T-helper 2 cell (primary cell): Measurements from ENCODE around the gene CTSF.
"Not testable (repeated sequence)": the region's sequence is repeated elsewhere in the genome, so short reads cannot be mapped to it uniquely, and the experiment has no call there.

Experiments used
- DNase-seq, 5 experiments: peaks; one replicate each; pipeline versions ENCODE4 v3.0.0 to v3.0.0-alpha.2; 2012 to 2022
- total RNA-seq, 2 donors: gene quantifications; one replicate each; lab custom pipeline; 2026; lab: John Stamatoyannopoulos, UW

Gene CTSF
- 6.2 to 14.6 reads per million in 2 donors for total RNA-seq

DNA sequence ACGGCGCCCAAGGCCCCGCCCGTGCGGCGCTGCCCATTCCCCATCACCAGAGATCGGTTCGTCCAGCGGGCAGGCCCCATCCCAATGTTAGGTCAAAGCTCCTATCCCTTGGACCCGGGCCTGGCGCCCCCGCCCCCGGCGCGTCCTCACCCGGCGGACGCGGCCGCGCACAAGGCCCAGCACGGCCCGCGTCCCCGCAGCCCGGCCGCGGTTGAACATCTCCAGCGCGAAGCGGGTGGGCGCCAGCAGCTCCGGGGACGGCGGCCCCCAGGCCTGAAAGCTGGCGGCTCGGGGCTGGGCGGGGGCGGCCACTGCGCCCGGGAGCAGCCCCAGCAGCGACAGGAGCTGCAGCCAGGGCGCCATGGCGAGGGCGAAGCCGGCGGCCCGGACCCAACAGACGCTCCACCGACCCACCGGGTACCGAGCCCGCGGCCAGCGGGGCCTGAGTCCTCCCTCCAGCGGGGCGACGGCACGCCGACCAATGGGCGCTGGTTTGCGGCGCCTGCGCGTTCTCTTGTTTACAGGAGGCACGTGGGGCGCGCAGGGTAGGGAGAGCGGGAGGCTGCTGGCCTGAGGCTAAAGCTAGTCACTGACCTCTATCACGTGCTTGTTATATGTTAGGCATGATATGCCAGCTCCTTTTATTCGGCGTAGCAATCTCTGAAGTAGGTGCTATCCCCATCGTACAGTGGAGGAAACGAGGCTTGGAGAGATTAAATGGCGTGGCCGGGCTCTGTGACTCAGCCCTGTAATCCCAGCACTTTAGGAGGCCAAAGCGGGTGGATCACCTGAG is at the start of gene CTSF:
TSS of gene CTSF (minus strand) at position 483 of the 793 bp plus-strand sequence. CDS start at position 363, 120 bp downstream.
- DNase-seq, result peak; percentile 47 to 64 (median 53)

DNA sequence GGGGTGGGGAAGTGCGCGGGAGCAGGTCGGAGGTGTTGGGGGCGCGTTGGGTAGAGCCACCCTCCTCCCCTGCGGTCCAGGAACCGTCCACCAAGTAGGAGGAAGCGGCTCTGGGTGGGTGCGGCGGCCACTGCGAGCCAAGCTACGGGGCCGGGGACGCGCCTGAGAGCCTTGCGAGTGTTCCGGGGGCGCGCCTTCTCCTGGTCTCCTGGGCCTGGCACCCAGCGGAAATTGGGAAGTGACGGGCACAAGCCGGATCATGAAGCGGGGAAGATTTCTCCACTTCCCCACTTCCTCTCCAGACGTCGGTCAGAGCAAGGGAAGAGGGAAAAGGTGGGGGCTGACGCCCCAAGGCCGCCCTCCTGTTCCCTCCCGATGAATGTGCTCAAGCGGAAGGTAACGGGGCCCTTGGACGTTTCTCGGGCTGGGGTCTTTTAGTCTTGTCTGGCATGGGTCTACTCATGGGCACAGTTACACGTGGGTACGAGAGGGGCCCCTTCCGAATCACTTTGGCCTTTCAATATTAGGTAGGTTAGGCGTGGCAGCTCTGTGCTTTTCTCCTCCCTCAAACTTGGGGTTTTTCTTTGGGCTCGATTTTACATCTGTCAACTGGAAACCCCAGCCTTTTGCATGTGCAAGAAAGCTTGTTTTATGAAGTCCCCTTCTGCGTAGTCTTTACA is 48.9 kb upstream of the CTSF start:
- peak in 1 of 5 experiments; percentile 25 for DNase-seq

DNA sequence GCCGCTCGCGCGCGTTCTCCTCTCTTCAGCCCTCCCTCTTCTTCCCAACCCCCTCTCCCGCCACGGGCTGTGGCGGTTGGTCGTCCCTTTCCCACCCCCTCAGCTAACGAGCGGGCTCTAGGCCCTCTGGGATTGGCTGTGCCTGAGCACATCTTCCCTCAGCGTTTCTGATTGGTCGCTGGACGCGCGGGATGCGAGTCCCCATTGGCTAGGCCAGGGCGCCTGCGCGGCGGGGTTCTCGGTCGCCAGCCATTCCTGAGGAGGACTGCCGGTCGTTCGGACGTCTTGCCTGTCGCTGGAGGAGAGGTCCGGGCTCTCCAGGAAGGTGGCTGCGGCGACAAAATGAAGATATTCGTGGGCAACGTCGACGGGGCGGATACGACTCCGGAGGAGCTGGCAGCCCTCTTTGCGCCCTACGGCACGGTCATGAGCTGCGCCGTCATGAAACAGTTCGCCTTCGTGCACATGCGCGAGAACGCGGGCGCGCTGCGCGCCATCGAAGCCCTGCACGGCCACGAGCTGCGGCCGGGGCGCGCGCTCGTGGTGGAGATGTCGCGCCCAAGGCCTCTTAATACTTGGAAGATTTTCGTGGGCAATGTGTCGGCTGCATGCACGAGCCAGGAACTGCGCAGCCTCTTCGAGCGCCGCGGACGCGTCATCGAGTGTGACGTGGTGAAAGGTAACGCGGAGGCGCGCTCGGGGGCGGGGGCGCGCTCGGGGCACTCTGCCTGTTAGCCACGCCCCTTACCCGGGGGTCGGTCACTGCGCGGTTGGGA is 48.2 kb upstream of the CTSF start, which contains the start of gene RBM14:
TSS of gene RBM14 (plus strand) at position 252 of the 776 bp plus-strand sequence. CDS start at position 343, 91 bp downstream.
- peak; percentile 96 to 100 (median 98) for DNase-seq

DNA sequence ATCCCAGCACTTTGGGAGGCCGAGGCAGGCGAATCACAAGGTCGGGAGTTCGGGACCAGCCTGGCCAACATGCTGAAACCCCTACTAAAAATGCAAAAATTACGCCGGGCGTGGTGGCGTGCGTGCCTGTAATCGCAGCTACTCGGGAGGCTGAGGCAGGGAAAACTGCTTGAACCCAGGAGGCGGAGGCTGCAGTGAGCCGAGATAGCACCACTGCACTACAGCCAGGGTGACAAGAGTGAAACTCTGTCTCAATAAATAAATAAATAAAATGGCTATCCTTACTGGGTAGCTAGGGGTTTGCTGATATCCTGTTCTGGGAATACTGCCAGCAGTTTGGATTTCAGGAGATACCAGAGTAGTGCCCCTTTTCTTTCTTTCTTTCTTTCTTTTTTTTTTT is 45.7 kb upstream of the CTSF start:
- no peak for DNase-seq

DNA sequence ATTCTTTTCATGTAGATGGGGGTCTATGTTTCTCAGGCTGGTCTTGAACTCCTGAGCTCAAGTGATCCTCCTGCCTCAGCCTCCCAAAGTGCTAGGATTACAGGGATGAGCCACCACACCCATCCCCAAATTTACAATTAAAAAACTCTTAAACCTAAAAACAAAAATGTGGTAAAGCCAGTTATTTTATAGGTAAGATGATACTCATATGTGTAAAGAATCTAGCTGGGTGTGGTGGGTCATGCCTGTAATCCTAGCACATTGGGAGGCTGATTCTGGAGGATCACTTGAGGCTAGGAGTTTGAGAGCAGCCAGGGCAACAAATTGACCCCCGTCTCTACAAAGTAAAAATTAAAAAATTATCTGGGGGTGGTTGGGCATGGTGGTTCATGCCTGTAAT is 44.1 kb upstream of the CTSF start:
- DNase-seq, result no peak

DNA sequence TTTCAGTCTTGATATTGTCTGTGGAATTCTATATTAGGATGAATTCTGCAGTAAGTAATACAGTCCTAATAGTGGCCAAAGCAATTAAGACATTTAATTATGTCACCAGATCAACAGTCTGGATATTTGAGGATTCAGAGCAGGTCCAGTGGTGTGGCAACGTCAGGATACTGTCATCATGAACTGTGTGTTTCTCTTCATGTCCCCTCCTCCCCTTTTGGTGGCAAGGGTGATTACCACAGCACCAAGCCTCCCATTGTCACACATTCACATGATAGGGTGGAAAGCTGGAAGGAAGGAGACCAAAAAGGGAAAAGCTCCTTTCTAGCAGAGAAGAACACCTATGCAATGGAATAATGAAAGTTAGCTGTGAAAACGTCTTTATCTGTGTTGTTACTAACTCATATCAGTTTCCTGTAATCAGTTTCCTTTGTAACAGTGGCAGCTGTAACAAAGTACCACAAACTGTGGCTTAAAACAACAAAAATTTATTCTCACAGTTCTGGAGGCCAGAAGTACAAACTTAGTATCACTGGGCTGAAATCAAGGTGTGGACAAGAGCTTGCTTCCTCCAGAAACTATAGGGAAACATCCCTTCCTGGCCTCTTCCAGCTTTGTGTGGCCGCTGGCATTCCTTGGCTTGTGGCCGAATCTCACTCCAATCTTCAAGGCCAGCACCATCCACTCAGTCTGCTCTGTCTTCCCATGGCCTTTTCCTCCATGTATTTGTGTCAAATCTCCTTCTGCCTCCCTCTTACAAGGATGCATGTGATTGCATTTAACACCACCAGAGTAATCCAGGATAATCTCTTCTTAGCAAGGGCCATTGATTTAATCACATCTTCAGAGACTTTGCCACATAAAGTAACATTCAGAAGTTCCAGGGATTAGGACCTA is 41.6 kb upstream of the CTSF start:
- peak in 1 of 5 experiments; percentile 82 for DNase-seq

DNA sequence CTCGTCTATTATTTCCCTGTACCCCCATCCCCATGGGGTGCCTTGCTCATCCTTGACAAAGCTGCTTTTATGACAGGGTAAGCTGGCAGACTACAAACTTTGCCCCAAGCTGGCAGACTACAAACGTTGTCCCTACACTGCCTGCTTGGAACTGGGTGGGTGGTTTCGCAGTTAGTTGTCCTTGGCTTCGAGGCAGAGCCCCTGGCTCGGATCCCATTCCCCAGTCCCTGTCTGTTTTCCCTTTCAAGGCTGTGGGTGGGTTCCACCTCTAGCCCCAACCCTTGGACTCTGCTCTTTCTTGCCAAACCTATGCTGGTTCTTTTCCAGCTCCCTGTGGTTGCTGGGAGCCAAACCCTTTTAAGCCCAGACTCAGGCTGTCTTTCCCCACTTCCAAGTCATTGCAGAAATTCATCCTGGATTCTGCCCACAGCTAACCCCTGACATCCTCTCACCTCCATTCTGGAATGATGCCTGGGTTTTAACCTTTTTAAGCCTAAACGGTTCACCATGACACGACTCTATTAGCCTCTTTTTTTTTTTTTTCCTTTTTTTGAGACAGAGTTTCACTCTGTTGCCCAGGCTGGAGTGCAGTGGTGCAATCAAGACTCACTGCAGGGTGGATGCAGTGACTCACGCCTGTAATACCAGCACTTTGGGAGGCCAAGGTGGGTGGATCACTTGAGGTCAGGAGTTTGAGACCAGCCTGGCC is 38.9 kb upstream of the CTSF start:
- no peak for DNase-seq

DNA sequence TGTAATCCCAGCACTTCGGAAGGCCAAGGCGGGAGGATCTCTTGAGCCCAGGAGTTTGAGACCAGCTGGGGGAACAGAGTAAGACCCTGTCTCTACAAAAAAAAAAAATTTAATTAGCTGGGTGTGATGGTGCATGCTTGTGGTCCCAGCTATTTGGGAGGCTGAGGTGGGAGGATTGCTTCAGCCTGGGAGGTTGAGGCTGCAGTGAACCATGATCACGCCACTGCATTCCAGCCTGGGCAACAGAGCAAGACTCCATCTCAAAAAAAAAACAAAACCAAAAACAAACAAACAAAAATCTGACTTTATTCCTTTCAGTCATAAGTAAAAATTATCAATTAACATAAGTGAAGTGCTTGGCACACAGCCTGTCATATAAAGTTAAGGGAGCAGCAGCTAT is 38.2 kb upstream of the CTSF start:
- DNase-seq, result not testable (repeated sequence)

DNA sequence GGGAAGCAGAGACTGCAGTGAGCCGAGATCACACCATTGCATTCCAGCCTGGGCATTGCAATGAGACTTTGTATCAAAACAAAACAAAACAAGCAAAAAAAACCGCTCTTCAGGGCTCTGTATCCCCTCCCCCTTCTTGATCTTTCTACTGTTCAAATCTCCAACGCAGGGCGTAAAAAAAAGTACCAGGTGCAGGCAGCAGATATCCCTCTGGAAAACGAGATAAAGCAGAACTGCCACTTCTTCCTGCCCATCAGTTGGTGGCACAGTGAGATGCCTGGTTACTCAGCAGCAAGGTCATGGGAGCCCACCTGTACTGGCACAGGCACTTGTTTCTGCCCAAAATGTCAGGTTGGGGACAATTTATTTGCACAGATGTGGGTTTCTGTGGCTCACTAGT is 35.7 kb upstream of the CTSF start:
- no peak for DNase-seq

DNA sequence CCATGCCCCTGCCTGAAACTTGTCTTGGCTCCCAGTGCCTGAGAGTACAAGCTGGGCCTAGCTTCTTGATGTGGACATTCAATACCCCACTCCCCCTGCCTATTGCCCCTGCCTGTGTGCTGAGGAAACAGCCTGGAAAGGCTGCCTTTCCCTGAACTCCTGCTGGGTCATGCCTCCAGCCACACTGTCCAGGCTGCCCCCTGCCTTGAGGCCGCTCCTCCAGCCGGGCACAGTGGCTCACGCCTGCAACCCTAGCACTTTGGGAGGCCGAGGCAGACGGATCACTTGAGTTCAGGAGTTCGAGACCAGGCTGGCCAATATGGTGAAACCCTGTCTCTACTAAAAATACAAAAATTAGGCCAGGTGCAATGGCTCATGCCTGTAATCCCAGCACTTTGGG is 34.7 kb upstream of the CTSF start:
- no peak for DNase-seq

DNA sequence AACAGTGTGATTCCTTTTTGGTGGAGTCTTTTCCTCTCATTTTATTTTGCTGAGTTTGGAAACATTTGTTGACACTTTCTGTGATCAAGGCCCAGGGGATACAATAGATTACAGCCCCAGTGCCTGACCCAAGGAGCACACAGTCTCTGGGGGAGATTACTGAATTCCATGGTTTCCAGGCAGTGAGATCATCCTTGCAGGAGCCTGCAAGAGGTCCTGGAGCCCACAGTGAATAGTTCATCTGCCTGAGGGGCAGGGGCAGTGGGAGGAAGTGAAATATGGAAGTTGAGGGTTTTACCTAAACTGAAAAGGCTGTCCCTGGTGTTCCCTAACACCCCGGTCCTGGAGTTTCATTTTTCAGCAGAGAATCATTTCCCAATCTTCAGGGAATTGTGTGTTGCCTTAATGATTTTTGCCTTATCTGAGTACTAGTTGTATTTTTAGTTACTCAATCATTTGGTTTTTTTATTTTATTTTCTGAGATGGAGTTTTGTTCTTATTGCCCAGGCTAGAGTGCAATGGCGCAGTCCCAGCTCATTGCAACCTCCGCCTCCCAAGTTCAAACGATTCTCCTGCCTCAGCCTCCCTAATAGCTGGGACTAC is 32.3 kb upstream of the CTSF start:
- no peak for DNase-seq

DNA sequence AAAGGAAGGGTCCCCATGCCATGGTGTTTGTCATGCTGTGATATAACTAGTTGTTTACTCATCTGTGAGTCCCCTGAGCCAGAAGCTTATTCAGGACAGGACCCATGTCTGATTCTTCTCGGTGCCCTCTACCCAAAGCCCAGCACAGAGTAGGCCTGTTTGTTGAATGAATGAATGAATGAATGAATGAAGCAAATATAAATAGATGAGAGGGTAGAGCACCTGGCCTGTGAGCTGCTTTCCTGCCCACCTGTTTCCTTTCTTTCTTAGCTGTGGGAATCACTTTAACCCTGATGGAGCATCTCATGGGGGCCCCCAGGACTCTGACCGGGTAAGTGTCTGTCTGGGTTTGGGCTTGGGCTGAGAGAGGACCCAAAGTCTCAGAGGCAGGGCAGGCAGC is 31.8 kb upstream of the CTSF start:
- no peak for DNase-seq

DNA sequence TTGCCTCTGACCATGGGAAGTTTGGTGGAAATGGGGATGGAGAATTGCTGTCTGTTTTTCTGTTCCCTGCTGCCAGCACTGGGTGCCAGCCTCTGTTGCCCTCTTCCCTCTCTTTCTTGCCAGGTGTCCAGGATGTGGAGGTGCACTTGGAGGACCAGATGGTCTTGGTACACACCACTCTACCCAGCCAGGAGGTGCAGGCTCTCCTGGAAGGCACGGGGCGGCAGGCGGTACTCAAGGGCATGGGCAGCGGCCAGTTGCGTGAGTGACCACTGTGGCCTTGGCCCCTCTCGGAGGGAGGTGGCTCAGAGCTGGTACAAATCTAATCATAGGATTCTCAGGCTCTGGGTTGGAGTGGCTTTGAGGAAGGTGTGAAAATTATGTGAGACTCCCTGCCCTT is 30.6 kb upstream of the CTSF start:
- no peak for DNase-seq

DNA sequence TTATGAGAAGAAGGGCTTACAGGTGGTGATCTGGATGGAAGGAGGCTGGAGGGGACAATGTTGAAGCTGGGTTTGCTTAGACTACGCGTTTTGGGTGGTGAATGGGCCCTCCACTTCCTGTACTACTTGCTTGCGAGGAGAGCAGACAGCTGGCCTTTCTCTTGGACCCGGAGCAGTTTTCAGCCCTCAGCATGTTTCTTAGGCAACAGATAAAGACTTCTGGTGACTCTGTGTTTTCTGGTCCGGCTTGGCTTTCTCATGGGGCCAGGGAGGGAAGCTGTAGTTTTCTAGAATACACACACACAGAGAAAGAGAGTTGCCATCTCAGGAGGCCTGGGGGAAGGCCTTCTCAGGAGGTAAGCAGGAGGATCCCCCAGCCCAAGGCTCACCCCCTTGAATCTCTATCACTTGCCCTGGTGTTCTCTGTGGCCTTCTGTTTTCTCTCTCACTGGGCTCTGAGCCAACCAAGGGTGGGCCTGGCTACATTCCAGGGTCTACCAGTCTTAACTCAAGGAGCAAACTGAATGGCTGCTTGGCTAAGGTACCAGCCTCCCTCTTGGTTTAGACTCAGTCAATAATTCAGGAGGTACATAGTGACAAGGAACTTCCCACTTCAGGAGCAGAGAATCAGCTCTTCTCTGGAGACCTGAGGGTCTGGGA is 27.0 kb upstream of the CTSF start:
- DNase-seq, result peak in 1 of 5 experiments; percentile 67

DNA sequence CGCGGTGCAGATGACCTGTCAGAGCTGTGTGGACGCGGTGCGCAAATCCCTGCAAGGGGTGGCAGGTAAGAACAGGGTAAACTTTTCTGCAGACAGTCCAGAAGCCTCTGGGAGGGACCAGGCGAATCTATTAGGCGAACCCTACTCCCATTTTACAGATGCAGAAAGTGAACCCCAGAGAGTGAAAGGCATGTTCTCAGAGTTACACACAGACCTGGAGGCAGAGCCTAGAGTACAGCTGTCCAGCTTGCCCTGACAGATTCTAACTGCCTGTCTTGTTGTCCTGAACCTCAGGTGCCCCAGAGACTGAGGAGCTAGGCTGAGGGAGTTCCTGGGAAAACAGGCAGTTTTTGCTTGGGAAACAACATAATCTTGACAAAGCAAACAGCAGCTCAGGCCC is 25.2 kb upstream of the CTSF start:
- no peak for DNase-seq

DNA sequence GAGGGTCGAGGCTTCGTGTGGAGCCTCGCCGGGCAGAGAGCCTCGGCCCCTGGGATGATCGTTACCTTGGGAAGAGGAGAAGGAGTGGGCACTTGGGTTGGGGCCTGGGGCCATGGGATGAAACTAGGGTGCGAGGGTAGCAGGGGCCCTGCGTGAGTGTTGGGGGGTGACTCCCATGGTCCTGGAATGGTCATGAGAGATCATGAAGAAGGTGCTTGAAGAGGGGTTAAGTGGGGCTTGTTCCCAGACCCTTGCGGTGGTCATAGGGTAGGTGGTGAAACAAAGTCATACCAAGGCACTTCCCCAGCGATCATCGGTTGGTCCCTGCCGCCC is 24.9 kb upstream of the CTSF start:
- no peak for DNase-seq

DNA sequence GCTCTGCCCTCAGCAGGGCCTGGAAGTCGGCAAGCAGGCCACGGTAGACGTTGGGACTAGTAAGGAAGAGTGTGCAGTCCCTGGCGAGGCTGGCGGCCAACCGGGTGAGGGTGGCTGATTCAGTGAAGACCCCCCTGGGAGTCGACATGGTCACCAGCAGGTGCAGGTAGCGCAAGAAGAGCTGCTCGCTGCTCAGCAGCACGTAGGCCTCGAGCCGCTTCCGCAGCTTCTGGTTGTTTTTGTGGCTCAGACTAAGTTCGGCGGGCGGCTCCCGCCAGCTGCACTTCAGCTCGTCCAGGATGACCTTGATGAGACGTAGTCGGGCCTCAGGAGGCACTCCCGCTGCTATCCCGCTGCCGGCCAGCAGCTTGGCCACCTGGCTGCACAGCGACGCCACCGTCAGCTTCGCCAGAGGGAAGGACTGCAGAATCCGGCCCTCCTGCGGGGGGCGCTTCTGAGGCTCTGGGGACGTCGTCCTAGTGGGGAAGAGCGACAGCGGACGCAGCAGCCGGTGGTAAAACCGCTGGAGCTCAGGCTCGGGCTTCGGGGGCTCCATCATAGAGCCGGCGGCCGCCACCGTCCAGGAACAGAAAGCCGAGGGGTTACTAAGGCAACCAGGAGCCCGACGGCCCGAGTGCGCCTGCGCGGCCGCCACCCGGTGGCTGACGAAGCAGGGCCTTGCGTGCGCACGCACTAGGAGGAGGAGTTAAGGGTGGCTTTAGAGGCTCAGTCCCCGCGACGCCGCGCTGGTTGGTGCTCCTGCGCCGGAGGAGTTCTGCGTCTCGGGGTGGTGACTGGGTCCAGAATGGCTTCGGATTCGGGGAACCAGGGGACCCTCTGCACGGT is 24.3 kb upstream of the CTSF start, which contains the start of the genes CCDC87 and CCS:
TSS of gene CCDC87 (minus strand) at position 607 of the 846 bp plus-strand sequence. CDS start at position 559, 48 bp downstream.
TSS of gene CCS (plus strand) at position 729 of the 846 bp plus-strand sequence. CDS start at position 806, 77 bp downstream.
- DNase-seq, result peak; percentile 95 to 99 (median 98)

DNA sequence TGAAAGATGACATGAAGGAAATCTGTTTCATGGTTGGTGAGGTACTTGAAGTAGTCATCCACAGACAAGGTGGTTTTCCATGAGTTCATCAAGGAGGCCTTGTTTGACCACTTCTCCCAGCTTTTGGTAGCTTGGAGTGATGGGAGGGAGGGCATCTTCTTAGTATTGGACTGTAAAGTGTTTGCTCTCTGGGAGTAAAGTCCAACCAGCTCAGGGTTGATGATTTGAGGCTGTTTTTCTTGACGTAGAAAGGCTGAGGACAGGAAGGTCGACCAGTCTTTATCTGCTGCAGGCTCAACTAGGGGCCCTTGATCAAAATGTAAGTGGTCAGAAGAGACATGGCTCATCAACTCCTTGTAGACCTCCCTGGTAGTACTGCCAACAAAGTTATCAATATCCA is 22.8 kb upstream of the CTSF start:
- DNase-seq, result no peak

DNA sequence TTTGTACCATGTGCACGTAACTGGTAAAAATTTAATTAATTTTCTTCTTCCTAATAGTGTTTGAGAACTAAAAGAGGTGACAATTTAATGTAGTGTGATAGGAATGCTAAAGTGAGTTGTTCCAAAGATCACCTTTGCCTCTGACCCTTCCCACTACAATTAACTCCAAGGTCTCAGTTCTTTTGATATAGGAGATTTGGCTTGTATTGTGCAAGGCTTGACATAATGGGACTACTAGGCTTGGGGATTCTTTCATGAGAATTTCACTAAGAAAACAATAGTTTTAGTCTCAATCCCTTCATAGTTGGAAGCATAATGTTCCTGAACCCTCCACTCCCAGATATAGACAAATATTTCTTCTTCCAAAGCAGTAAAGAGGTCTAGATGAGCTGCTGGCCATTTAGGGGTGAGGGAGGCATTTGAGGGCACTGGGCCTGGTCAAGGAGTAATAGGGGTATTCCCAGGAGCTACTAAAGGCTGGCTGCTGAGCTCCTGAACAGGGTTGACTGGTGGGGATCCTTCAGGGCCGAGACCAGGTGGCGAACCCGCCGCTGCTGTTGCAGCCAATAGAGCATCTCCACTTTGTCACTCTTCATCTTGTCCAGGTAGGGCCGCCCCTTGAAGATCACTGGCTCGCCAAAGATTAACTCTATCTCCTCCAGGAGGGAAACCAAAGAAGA is 21.7 kb upstream of the CTSF start:
- DNase-seq, result no peak
